ENCODE data around the gene STPG4.

The STPG4 gene

DNA sequence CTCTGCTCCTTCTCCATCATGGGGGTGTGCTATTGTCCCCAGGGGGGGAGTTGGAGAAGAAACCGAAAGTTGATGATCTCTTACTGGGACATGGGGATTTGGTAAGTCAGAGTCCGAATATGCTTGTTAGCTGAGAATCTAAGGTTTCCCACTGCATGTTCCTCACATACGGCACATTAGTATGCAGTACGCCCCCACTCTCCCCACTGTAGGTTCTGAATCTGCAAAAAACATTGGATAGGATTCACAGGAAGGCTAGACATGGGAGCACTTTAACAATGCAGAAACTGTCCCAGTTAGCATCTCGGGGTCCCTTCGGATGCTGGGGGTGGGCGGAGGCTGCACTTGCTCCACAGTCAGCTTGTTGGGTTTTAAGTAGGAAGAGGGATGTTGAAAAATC, 102.3 kb downstream of the STPG4 start:
- no peak for DNase-seq (ENCODE audit: low read depth)

- DNase-seq (ENCODE audit: low read depth), result no peak
Measured at GRCh38 chr2:47051562-47051961, 103.5 kb downstream of the STPG4 start.

GRCh38 chr2:47050762-47051161, 104.3 kb downstream of the STPG4 start:
- no peak for DNase-seq (ENCODE audit: low read depth)

DNA sequence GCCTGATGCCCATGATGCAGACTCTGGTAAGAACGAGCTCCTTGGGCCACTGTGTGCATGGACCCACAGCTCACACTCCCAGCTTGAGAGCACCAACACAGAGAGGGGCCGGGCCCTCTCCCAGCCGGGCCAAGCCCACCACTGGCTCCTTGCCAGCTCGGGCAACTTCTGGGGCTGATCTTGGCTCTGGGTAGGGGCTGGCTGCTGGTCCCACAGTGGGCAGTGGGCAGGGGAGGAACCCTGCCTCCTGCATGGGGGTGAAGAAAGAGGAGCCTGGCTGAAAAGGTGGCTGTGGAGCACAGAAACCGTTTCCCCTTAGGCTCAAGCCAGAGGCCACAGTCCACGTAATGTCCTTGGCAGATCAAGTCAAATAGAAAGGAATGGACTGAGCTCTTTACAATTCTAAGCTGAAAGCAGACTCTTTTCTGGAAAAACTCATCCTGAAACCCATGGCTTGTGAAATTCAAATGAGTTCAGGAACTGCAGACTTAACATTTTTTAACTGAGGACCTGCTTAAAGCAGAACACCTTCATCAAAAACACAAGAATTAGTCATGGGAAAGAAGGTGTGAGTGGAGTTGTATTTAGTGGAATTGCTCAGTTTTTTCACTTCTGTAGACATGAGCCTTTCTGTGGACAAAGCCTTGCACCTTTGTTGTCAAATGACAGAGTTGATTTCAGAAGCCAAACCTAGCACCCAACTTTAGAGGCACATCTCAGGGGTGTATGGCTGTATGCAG, 104.9 kb downstream of the STPG4 start:
- DNase-seq (ENCODE audit: low read depth), result no peak

DNA sequence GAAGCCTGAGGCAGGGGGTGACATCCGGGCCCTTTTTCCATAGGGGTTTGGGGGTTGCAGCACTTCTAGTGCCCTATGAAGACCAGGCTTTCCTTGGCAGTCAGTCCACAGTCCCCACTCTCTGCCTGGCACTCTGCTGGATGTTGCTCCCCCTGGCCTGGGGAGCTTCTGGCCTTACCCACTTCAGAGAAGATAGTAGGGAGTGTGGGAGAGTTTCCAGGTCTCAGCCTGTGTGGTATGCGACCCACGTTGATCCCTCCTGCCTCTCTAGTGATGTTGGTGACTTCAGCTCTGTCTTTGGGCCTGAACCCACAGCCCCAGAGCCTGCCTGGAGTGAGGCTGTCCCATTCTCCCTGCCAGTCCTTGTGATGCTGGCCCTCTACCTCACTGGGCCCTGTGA, 105.6 kb downstream of the STPG4 start:
- no peak for DNase-seq (ENCODE audit: low read depth)

DNA sequence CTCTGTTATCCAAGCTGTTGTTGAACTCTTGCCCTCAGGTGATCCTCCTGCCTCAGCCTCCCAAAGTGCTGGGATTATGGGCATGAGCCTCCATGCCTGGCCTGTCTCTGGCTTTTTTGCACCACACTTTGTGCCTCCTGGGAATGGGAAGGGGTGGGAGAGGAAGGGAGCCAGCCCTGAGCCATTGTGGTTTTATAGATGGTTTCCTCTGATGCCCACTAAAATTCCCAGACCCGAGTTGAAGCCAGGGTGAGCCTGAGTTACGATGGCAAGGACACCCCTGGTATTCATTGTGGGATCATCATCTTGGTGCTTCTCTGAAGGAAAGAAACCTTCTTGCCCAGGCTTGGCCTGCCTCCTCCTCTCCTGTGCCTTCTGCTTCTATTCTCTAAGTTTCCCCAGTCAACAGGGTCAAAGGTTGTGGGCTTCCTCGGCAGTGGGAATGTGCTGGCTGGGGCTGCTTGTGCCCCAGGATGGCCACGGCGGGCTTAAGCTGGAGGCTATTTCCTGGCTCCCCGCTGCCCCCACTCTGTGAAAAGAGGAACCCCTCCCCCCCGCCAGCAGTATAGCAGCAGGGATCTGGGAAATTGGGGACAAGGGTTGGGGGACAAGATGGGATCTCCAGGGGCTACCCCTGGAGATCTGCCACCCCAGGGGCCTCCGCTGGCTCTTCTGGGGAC, 106.2 kb downstream of the STPG4 start:
- DNase-seq (ENCODE audit: low read depth), result no peak

- DNase-seq (ENCODE audit: low read depth), result no peak
Measured at GRCh38 chr2:47046271-47046670, 108.8 kb downstream of the STPG4 start.

DNA sequence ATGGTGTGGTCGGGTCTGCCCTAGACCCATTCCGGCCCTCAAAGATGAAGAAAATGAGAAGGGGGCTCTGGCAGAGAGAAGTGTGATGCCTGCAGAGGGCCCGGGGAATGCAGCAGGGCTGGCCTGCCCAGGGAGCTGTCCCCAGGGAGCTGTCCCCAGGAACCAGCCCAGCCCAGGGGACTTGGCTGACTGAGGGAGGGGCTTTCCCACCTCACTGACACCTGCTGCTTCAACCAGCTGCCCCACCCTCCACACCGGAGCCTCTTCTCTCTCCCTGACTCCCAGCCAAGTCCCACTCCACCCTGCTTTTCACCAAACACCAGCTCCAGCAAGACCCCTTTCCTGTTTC, 111.2 kb downstream of the STPG4 start:
- no peak for DNase-seq (ENCODE audit: low read depth)

DNA sequence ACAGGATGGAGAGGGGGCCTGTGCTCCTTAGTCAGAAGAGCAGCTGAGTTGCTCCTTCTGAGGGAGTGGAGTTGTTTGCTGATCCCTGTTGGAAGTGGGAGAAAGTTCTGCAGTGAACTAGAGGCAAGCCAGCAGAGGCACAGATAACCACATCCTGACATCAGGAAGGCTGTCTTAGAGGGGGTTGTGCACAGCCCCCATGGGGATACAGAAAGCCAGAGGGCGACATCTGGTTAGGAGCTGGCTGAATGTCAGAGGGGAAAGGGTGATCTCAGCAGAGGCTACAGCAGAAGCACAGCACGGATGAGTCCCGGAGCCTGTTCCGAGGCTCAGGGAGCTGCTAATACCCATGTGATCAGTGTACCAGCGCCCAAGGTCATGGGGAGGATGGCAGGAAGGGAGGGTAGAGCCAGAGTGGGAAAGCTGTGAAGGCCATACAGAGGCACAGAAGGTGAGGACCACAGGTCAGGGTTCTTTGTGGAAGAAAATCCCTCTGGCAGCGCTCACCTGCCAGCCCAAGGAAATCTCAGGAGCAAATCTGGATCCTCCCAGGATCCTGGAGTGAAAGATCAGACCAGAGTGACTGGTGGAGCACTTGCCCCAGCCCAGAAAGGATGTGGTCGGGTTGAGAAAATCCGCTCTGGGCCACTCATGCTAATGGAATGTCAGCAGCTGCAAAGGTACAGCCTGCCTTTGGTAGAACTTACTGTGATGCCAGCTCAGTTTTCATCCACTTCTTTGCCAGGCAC, 111.8 kb downstream of the STPG4 start:
- peak; percentile 98 for DNase-seq (ENCODE audit: low read depth)

DNA sequence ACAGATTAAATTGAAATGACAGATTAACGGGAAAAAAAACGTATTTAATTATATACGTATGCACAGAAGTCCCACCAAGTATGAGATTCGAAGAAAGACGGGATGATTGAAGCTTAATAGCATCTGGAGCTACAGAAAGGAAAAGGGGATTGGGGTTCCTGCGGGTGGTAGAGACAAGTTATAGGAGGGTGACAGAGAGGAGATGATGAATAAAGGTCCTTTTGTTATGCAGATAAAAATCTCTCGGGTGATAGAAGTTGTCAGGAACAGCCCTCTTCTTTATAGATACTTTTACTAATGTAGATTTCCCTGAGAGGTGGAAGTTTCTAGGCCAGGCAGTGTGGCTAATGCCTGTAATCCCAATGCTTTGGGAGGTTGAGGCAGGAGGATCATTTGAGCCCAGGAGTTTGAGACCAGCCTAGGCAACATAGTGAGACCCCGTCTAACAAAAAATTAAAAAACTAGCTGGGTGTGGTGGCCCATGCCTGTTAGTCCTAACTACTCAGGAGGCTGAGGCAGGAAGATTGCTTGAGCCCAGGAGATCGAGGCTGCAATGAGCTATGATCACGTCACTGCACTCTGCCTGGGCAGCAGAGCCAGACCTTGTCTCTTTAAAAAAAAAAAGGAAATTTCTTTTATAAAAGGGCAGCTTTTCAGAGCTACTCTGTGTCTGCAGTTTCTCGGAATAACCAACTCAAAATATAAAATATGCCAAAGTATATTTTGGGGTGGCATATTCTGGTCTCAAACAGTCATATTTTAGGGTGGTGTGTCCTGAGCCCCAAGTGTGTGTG, 113.0 kb downstream of the STPG4 start:
- peak; percentile 61 for DNase-seq (ENCODE audit: low read depth)

- DNase-seq (ENCODE audit: low read depth), result no peak
Measured at GRCh38 chr2:47041063-47041462, 114.0 kb downstream of the STPG4 start.

DNA sequence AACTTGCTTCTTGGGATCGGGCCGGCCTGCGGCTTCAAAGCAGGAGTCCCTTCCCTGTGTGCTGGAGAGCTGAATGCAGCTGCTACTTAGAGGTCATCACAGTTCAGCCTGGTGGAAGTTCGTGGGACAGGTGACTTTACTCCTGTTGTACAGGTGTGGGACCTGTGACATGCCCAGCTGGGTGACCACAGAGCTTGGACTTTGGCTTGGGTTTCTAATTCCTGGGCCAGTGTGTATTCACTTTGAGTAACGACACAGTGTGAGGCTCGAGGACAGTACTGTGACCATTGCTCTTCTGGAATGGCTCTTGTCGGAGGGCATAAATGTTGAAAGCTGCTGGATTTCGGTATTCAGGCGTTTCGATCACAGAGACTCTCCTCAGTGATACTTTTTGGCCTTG, 114.5 kb downstream of the STPG4 start:
- no peak for DNase-seq (ENCODE audit: low read depth)

- no peak for DNase-seq (ENCODE audit: low read depth)
Measured at GRCh38 chr2:47039913-47040562, 115.1 kb downstream of the STPG4 start.

DNA sequence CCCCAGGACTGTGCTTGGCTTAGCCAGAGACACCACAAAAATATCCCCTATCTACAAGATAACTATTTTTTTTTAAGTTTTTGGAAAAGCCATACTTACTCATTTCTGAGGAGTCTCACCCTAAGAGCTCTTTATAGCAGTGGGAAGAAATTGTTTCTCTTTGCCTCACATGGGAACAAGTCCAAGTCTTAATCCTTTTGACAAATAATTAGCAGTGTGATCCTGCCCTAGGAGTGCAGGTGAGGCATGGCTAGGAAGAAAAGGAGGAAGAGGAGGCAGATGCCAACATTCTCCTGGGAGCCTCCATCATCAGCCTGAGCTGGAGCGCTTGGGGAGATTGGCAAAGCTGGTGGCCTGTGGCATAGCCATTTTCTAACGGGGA, 115.6 kb downstream of the STPG4 start:
- DNase-seq (ENCODE audit: low read depth), result no peak

- DNase-seq (ENCODE audit: low read depth), result no peak
Measured at GRCh38 chr2:47038656-47039488, 116.2 kb downstream of the STPG4 start.

DNA sequence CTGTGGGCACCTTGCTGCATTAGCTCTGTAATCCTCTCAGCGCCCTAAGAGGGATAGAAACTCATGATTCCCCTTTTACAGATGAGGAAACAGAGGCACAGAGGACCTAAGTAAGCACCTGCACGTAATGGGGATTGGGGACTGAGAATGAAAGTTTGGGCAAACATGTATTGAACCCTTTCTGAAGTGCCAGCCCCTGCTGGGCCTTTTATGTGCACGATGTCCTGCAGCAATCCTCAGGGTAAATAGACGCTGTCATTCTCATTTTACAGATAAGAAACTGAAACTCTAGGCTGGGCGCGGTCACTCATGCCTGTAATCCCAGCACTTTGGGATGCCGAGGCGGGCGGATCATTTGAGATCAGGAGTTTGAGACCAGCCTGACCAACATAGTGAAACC, 117.4 kb downstream of the STPG4 start:
- DNase-seq (ENCODE audit: low read depth), result no peak
